GM23338 (cell line): ENCODE data around the gene IFNG. TPM values are rescaled to one million over a fixed set of nuclear protein-coding genes. Genes with fewer than 3 reads are reported as not detected.

ENCODE experiments used
- ATAC-seq: fragments of 200-7000 bp; cut with Tn5 transposase; 3 replicates; pipeline ENCODE4 v1.9.1; 2020
- DNase-seq: peaks from one replicate; pipeline ENCODE4 v3.0.0-alpha.2; 2015; ENCODE audit warnings: low spot score
- H2AFZ ChIP-seq: fragments of 200-600 bp; sonication (generic); 2 replicates; pipeline ENCODE4 v1.8.0; 2016; ENCODE audit warnings: antibody characterized with exemption, mild to moderate bottlenecking, moderate library complexity
- H3F3A ChIP-seq: fragments of 200-600 bp; sonication (generic); replicated peaks from 2 replicates; pipeline ENCODE4 v1.8.0; 2017; ENCODE audit warnings: antibody characterized with exemption, mixed run types, low read depth
- H3K27ac ChIP-seq: fragments of 200-600 bp; sonication (generic); 2 replicates; pipeline ENCODE4 v1.6.1; 2016; ENCODE audit warnings: low read depth
- H3K27me3 ChIP-seq: fragments of 200-600 bp; sonication (generic); 2 replicates; pipeline ENCODE4 v1.8.0; 2016; ENCODE audit warnings: mild to moderate bottlenecking, mixed run types, moderate library complexity; ENCODE audit not compliant: insufficient read depth
- H3K36me3 ChIP-seq: fragments of 200-600 bp; sonication (generic); 2 replicates; pipeline ENCODE4 v1.8.0; 2016; ENCODE audit warnings: mild to moderate bottlenecking; ENCODE audit not compliant: insufficient read depth
- H3K4me1 ChIP-seq: fragments of 200-600 bp; sonication (generic); 2 replicates; pipeline ENCODE4 v1.8.0; 2016; ENCODE audit warnings: mild to moderate bottlenecking, moderate library complexity; ENCODE audit not compliant: insufficient read depth
- H3K4me2 ChIP-seq: fragments of 200-600 bp; sonication (generic); 2 replicates; pipeline ENCODE4 v1.7.1; 2017; ENCODE audit warnings: mixed run types
- H3K4me3 ChIP-seq: fragments of 200-600 bp; sonication (generic); 2 replicates; pipeline ENCODE4 v1.6.1; 2016; ENCODE audit warnings: mixed run types
- H3K79me2 ChIP-seq: fragments of 200-600 bp; sonication (generic); replicated peaks from 2 replicates; pipeline ENCODE4 v1.8.0; 2017; ENCODE audit warnings: mild to moderate bottlenecking; ENCODE audit not compliant: insufficient read depth
- H3K9me2 ChIP-seq: fragments of 200-600 bp; sonication (generic); 2 replicates; pipeline ENCODE4 v1.8.0; 2017; ENCODE audit not compliant: insufficient read depth
- H4K20me1 ChIP-seq: fragments of 200-600 bp; sonication (generic); replicated peaks from 2 replicates; pipeline ENCODE4 v1.8.0; 2017; ENCODE audit warnings: mild to moderate bottlenecking; ENCODE audit not compliant: insufficient read depth
- H3K27ac Mint-ChIP-seq: 2 replicates; pipeline ENCODE4 v1.8.0; 2020; ENCODE audit warnings: inconsistent platforms, mild to moderate bottlenecking, moderate library complexity, mixed read lengths
- H3K27me3 Mint-ChIP-seq: 3 replicates; pipeline ENCODE4 v1.8.0; 2022; ENCODE audit warnings: low read depth, mild to moderate bottlenecking, moderate library complexity, mixed read lengths, inconsistent platforms; ENCODE audit not compliant: insufficient read depth, poor library complexity
- H3K36me3 Mint-ChIP-seq: 3 replicates; pipeline ENCODE4 v1.8.0; 2021; ENCODE audit warnings: low read depth, mild to moderate bottlenecking, inconsistent platforms, moderate library complexity, mixed read lengths
- H3K4me1 Mint-ChIP-seq: 3 replicates; pipeline ENCODE4 v1.8.0; 2020; ENCODE audit warnings: mild to moderate bottlenecking, inconsistent platforms, mixed read lengths
- H3K4me3 Mint-ChIP-seq: 3 replicates; pipeline ENCODE4 v1.8.0; 2021; ENCODE audit warnings: moderate library complexity, mild to moderate bottlenecking, inconsistent platforms, mixed read lengths
- H3K9me3 Mint-ChIP-seq: 3 replicates; pipeline ENCODE4 v1.8.0; 2020; ENCODE audit warnings: moderate library complexity, mild to moderate bottlenecking, inconsistent platforms, mixed read lengths
- CREB1 ChIP-seq: fragments of 250-450 bp; sonication (Bioruptor Pico); IDR thresholded peaks from 2 replicates; pipeline ENCODE4 v1.5.0; 2020; ENCODE audit warnings: low read depth, mild to moderate bottlenecking, moderate library complexity
- CTCF ChIP-seq, 2 experiments: fragments of 200-600 bp in 1 of 2; sonication (generic) in 1 of 2; conservative IDR thresholded peaks; 2 replicates each; pipeline versions ENCODE4 v1.5.1 to v1.6.1; 2016 to 2017; ENCODE audit warnings: antibody characterized with exemption in 2 of 2, low read depth in 2 of 2, mild to moderate bottlenecking in 2 of 2, moderate library complexity in 1 of 2
- ETS1 ChIP-seq: IDR thresholded peaks from 2 replicates; pipeline ENCODE4 v1.6.1; 2016; ENCODE audit warnings: antibody characterized with exemption
- EZH2 ChIP-seq: fragments of 200-600 bp; sonication (generic); IDR thresholded peaks from one replicate; pipeline ENCODE4 v1.8.0; 2017; ENCODE audit warnings: antibody characterized with exemption, mild to moderate bottlenecking, low read depth; ENCODE audit not compliant: unreplicated experiment
- POLR2AphosphoS5 ChIP-seq: IDR thresholded peaks from 2 replicates; pipeline ENCODE4 v1.6.1; 2016; ENCODE audit warnings: antibody characterized with exemption, low read depth
- ZNF331 ChIP-seq: fragments of 250-450 bp; sonication (Bioruptor Pico); IDR thresholded peaks from 2 replicates; pipeline ENCODE4 v1.5.0; 2020; ENCODE audit warnings: low read depth, mild to moderate bottlenecking, moderate library complexity
- polyA plus RNA-seq: library from polyadenylated mRNA; unstranded; fragments of >200 nt; fragmentation: Nextera tagmentation; extraction: Ambion mirVana; gene quantifications from 2 replicates; pipeline ENCODE4 v1.2.1, GENCODE V29; 2016
- total RNA-seq: library from RNA; depleted of rRNA; stranded (reverse); fragments of >200 nt; shearing (Covaris generic); gene quantifications from 2 replicates; pipeline ENCODE4 v1.2.3, GENCODE V29; 2014

Gene IFNG
- total and polyA plus RNA-seq, 2 experiments from 2014 or later, result not detected

- TF ChIP-seq CREB1 (CRISPR knock-in tag) (no peak), CTCF (conservative IDR thresholded peaks at IDR 0.05; ENCODE audit: low read depth in 2 of 2) (peak; percentile 68 to 85)
- no peaks in the 10 kb centered on the region for H3K36me3 ChIP-seq
- Mint-ChIP-seq H3K27me3 (no peaks in the 10 kb centered on the region), H3K4me3 (no peak overlapping the region), H3K9me3 (no peaks in the 10 kb centered on the region), H3K4me1 (no peaks in the 10 kb centered on the region), H3K27ac (no peak overlapping the region), H3K36me3 (no peaks in the 10 kb centered on the region)
- no peak overlapping the region for H3K4me2 ChIP-seq
- no peaks in the 10 kb centered on the region for H3F3A ChIP-seq
- ATAC-seq (peak; percentile 50), DNase-seq (peak; percentile 78)
- H4K20me1 ChIP-seq, result no peaks in the 10 kb centered on the region
- H3K9me2 ChIP-seq, result 0 out of 2 replicates have a peak, but pooled peaks cover 2% of the 10 kb centered on the region
- no peaks in the 10 kb centered on the region for H3K27me3 ChIP-seq
- no peak overlapping the region for H3K4me3 ChIP-seq
- H3K27ac ChIP-seq, result no peak overlapping the region
- no peak overlapping the region for H2AFZ ChIP-seq
- H3K4me1 ChIP-seq, result no peaks in the 10 kb centered on the region
- H3K79me2 ChIP-seq, result no peaks in the 10 kb centered on the region
Measured at GRCh38 chr12:68158432-68158831, 1.1 kb downstream of the IFNG start.

- Histone ChIP-seq H3K4me1 (no peaks in the 10 kb centered on the region), H3K79me2 (no peaks in the 10 kb centered on the region), H3F3A (no peaks in the 10 kb centered on the region), H3K36me3 (no peaks in the 10 kb centered on the region), H4K20me1 (no peaks in the 10 kb centered on the region), H3K27ac (no peak overlapping the region), H3K4me2 (no peak overlapping the region), H3K27me3 (no peaks in the 10 kb centered on the region), H2AFZ (peak overlapping the region; percentile 87), H3K4me3 (no peak overlapping the region), H3K9me2 (0 out of 2 replicates have a peak, but pooled peaks cover 8% of the 10 kb centered on the region)
- Mint-ChIP-seq H3K9me3 (no peaks in the 10 kb centered on the region), H3K4me3 (no peak overlapping the region), H3K36me3 (no peaks in the 10 kb centered on the region), H3K4me1 (no peaks in the 10 kb centered on the region), H3K27me3 (no peaks in the 10 kb centered on the region), H3K27ac (no peak overlapping the region)
- no peak for TF ChIP-seq ETS1
- no peak for TF ChIP-seq ZNF331 (CRISPR knock-in tag)
- TF ChIP-seq CTCF (conservative IDR thresholded peaks at IDR 0.05; ENCODE audit: low read depth in 2 of 2), result no peak
- TF ChIP-seq EZH2, result no peak
- TF ChIP-seq POLR2AphosphoS5, result no peak
- DNase-seq (no peak), ATAC-seq (no peak)
Measured at GRCh38 chr12:68157380-68157779, 2.2 kb downstream of the IFNG start.
